ENCODE measurements around the gene MBNL1. TPM values are rescaled to one million over a fixed set of nuclear protein-coding genes. Genes with fewer than 3 reads are reported as not detected.

MBNL1 gene
- polyA plus RNA-seq, 1 donor (not counting 4 experiments of a cell fraction or from before 2014, with no cell fraction given), result 58.3 TPM

- H2AFZ ChIP-seq (ENCODE audit: control insufficient read depth, low read length), result peak overlapping the region; percentile 52
- TF ChIP-seq CTCF (optimal IDR thresholded peaks at IDR 0.05 in 1 of 3, IDR thresholded peaks at IDR 0.05 in 1 of 3, conservative IDR thresholded peaks at IDR 0.05 in 1 of 3; ENCODE audit: extremely low read depth in 1 of 3, insufficient read depth in 2 of 3, low read length in 3 of 3), result no peak
- TF ChIP-seq EZH2 (IDR thresholded peaks at IDR 0.05; ENCODE audit: low read length), result no peak
- H3K27ac ChIP-seq (ENCODE audit: control insufficient read depth, insufficient read depth, low read length), result no peak overlapping the region
- H3K9me3 ChIP-seq (ENCODE audit: control insufficient read depth, low read depth, low read length), result no peaks in the 10 kb centered on the region
- H3K4me2 ChIP-seq (ENCODE audit: control insufficient read depth, extremely low read depth, insufficient read depth, low read depth, low read length), result no peak overlapping the region
- no peak overlapping the region for H3K4me3 ChIP-seq (ENCODE audit: control insufficient read depth in 2 of 3, extremely low read depth in 1 of 3, insufficient read depth in 2 of 3, low read depth in 1 of 3, low read length in 3 of 3)
- no peaks in the 10 kb centered on the region for H3K27me3 ChIP-seq (ENCODE audit: control insufficient read depth, extremely low read depth, insufficient read depth, low read length)
- dilution Hi-C loops (cut with MboI; ENCODE audit: extremely low pct_ligation_motif_present, low sequenced_read_pairs), result no loop called here
- peaks cover 10% of the 10 kb centered on the region for H3K4me1 ChIP-seq (ENCODE audit: control insufficient read depth, extremely low read depth, insufficient read depth, low read length)
- no peaks in the 10 kb centered on the region for H3K36me3 ChIP-seq (ENCODE audit: control insufficient read depth in 2 of 2, extremely low read depth in 1 of 2, insufficient read depth in 2 of 2, low read length in 2 of 2)
- H4K20me1 ChIP-seq (ENCODE audit: control insufficient read depth, extremely low read depth, insufficient read depth, low read length), result no peaks in the 10 kb centered on the region
- DNase-seq (ENCODE audit: low read depth, low spot score), result no peak
- H3K9me1 ChIP-seq (ENCODE audit: control insufficient read depth, extremely low read depth, insufficient read depth, low read length), result no peaks in the 10 kb centered on the region
- H3K9ac ChIP-seq (ENCODE audit: control insufficient read depth, extremely low read depth, insufficient read depth, low read length), result no peak overlapping the region
- FAIRE-seq, result peak; percentile 41
- no peaks in the 10 kb centered on the region for H3K79me2 ChIP-seq (ENCODE audit: control insufficient read depth, insufficient read depth, low read length)
Observed at GRCh38 chr3:152241142-152242017, 27.3 kb upstream of the MBNL1 start.

GRCh38 chr3:152243301-152243711 lies 25.4 kb upstream of the MBNL1 start:
- Histone ChIP-seq H3K9me1 (ENCODE audit: control insufficient read depth, extremely low read depth, insufficient read depth, low read length) (no peaks in the 10 kb centered on the region), H4K20me1 (ENCODE audit: control insufficient read depth, extremely low read depth, insufficient read depth, low read length) (no peaks in the 10 kb centered on the region), H3K27ac (ENCODE audit: control insufficient read depth, insufficient read depth, low read length) (no peak overlapping the region), H2AFZ (ENCODE audit: control insufficient read depth, low read length) (no peak overlapping the region), H3K9ac (ENCODE audit: control insufficient read depth, extremely low read depth, insufficient read depth, low read length) (no peak overlapping the region), H3K9me3 (ENCODE audit: control insufficient read depth, low read depth, low read length) (no peaks in the 10 kb centered on the region), H3K79me2 (ENCODE audit: control insufficient read depth, insufficient read depth, low read length) (no peaks in the 10 kb centered on the region), H3K36me3 (ENCODE audit: control insufficient read depth in 2 of 2, extremely low read depth in 1 of 2, insufficient read depth in 2 of 2, low read length in 2 of 2) (no peaks in the 10 kb centered on the region), H3K27me3 (ENCODE audit: control insufficient read depth, extremely low read depth, insufficient read depth, low read length) (no peaks in the 10 kb centered on the region), H3K4me2 (ENCODE audit: control insufficient read depth, extremely low read depth, insufficient read depth, low read depth, low read length) (no peak overlapping the region), H3K4me1 (ENCODE audit: control insufficient read depth, extremely low read depth, insufficient read depth, low read length) (peaks cover 10% of the 10 kb centered on the region), H3K4me3 (ENCODE audit: control insufficient read depth in 2 of 3, extremely low read depth in 1 of 3, insufficient read depth in 2 of 3, low read depth in 1 of 3, low read length in 3 of 3) (no peak overlapping the region)
- dilution Hi-C loops (cut with MboI; ENCODE audit: extremely low pct_ligation_motif_present, low sequenced_read_pairs), result no loop called here
- DNase-seq (ENCODE audit: low read depth, low spot score) (no peak), FAIRE-seq (no peak)
- TF ChIP-seq CTCF (optimal IDR thresholded peaks at IDR 0.05 in 1 of 3, IDR thresholded peaks at IDR 0.05 in 1 of 3, conservative IDR thresholded peaks at IDR 0.05 in 1 of 3; ENCODE audit: extremely low read depth in 1 of 3, insufficient read depth in 2 of 3, low read length in 3 of 3), result no peak
- TF ChIP-seq EZH2 (IDR thresholded peaks at IDR 0.05; ENCODE audit: low read length), result no peak
